ENCODE data around the gene TRIM2. TPM values are rescaled to one million over a fixed set of nuclear protein-coding genes. Genes with fewer than 3 reads are reported as not detected.

Gene TRIM2
- total RNA-seq, 4 donors from 2014 or later: 146 to 229 (median 192) TPM

DNA sequence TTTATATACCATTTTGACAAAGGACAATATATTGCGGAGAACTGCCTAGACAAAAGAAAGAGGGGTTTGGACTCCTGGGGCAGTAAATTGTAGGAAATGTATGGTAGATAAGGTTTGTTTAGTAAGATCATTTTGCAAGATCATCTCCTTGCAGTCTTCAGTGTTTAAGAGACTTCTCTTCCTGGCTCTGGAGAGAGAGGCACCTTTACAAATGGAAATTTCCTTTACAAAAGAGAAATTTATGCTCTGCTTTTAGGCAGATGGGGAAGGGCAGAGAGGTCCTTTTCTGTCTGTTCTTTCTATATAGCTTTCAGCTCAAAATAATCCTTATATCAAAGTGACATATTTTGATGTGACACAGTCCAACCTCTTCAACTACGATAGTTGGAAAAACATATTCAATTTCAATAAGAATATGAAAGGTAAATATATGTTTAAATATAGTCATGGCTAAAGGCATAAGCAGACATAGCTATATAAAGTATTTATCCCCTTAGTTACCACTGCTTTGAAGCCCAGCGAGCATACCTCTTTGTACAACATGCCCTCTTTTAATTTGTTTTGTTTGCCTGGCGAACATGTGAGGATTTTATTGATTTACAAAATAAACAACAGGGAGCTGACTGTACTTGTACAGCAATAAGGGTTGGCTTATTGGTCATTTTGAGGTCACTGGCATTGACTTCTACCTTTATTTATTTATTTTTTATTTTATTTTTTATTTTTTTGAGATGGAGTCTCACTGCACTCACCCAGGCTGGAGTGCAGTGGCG is 65.2 kb downstream of the TRIM2 start:
- DNase-seq: no peak
- intact Hi-C loops (cut with DNase I): no loop called here

DNA sequence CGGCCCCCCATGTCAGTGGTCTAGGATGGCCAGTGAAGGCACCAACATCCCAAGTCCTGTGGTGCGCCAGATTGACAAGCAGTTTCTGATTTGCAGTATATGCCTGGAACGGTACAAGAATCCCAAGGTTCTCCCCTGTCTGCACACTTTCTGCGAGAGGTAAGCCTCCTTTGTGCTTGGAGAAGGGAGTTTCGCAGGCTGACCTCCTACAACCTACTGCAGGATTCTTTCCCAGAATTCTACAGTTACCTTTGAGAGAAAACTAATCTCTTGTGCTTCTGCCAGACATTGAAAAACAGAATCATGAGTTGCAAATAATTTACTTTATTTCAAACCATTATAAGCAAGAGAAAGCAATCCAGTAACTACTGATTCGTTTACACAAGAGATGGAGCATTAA is 66.1 kb downstream of the TRIM2 start:
- Histone ChIP-seq H3K27me3 (no peaks in the 10 kb centered on the region), H3K36me3 (no peaks in the 10 kb centered on the region), H3K4me1 (peaks cover 68 to 70% of the 10 kb centered on the region in 2 donors), H3K27ac (peak overlapping the region; percentile 1 to 86 (median 85)), H3K4me3 (replicated peaks in 1 of 3) (no peak overlapping the region), H3K9me3 (no peaks in the 10 kb centered on the region)
- intact Hi-C loops (cut with DNase I): no loop called here
- 88 to 91% methylated on average over 6 of the region's 6 CpGs for WGBS, 2 donors
- no peak for DNase-seq
- no peak for TF ChIP-seq POLR2A (IDR thresholded peaks at IDR 0.05)
- TF ChIP-seq, protein P1, sequence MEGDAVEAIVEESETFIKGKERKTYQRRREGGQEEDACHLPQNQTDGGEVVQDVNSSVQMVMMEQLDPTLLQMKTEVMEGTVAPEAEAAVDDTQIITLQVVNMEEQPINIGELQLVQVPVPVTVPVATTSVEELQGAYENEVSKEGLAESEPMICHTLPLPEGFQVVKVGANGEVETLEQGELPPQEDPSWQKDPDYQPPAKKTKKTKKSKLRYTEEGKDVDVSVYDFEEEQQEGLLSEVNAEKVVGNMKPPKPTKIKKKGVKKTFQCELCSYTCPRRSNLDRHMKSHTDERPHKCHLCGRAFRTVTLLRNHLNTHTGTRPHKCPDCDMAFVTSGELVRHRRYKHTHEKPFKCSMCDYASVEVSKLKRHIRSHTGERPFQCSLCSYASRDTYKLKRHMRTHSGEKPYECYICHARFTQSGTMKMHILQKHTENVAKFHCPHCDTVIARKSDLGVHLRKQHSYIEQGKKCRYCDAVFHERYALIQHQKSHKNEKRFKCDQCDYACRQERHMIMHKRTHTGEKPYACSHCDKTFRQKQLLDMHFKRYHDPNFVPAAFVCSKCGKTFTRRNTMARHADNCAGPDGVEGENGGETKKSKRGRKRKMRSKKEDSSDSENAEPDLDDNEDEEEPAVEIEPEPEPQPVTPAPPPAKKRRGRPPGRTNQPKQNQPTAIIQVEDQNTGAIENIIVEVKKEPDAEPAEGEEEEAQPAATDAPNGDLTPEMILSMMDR (IDR thresholded peaks at IDR 0.05): no peak

More for the DNA sequence above, 65.2 kb downstream of the TRIM2 start:
- Histone ChIP-seq H3K27ac (peak overlapping the region; percentile 85 to 87 (median 86)), H3K4me3 (replicated peaks in 1 of 3) (no peak overlapping the region), H3K4me1 (peaks cover 66 to 70% of the 10 kb centered on the region in 2 donors), H3K27me3 (no peaks in the 10 kb centered on the region), H3K9me3 (no peaks in the 10 kb centered on the region), H3K36me3 (no peaks in the 10 kb centered on the region)
- WGBS, 2 donors: 85 to 88% methylated on average over 5 of the region's 5 CpGs
- TF ChIP-seq, protein P1 (IDR thresholded peaks at IDR 0.05): no peak
- TF ChIP-seq POLR2A (IDR thresholded peaks at IDR 0.05): no peak

DNA sequence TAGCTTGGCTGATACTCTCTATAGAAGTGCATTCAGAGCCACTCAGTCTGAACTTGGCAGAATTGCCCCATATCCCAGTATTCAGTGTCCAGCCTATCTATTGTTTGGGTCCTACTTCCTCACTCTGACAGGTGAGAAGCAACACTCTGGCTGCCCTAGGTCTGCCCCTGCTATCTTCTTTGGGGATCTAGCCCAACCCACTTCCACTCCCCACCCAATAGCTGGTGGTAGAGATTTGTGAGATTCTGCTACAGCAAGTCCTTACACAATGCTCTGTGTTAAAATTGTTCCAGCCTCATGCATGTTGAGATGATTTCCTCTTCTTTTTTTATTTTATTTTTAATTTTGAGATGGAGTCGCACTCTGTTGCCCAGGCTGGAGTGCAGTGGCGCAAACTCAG is 67.6 kb downstream of the TRIM2 start:
- WGBS, 2 donors: 93 to 97% methylated on average over 2 of the region's 2 CpGs
- Histone ChIP-seq H3K27ac (peak overlapping the region in 2 of 3 donors; percentile 24 to 31), H3K36me3 (no peaks in the 10 kb centered on the region), H3K27me3 (no peaks in the 10 kb centered on the region), H3K4me3 (replicated peaks in 1 of 3) (no peak overlapping the region), H3K9me3 (no peaks in the 10 kb centered on the region), H3K4me1 (peaks cover 72 to 75% of the 10 kb centered on the region in 2 donors)
- intact Hi-C loops (cut with DNase I): no loop called here
- no peak for DNase-seq
- TF ChIP-seq, protein P1 (IDR thresholded peaks at IDR 0.05): no peak
- TF ChIP-seq POLR2A (IDR thresholded peaks at IDR 0.05): no peak

DNA sequence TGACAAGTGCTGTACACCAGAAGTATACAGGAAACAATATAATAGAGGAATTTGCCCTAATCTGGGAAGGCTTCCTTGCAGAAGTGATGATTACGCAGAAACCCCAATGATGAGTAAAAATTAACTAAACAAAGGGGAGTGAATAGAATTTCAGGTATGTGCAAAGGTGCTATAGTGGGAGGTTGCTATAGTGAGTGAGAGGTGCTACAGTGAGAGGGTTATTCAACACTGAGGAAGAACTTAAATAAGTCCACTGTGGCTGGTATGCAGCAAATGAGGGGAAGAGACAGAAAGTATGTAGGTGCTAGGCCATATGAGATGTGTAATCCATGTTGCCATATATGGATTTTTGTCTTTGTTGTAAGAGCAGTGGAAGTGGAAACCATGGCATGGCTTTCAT is 69.5 kb downstream of the TRIM2 start:
- WGBS, 2 donors: 96 to 98% methylated on average over 1 of the region's 1 CpG
- no peak for DNase-seq

DNA sequence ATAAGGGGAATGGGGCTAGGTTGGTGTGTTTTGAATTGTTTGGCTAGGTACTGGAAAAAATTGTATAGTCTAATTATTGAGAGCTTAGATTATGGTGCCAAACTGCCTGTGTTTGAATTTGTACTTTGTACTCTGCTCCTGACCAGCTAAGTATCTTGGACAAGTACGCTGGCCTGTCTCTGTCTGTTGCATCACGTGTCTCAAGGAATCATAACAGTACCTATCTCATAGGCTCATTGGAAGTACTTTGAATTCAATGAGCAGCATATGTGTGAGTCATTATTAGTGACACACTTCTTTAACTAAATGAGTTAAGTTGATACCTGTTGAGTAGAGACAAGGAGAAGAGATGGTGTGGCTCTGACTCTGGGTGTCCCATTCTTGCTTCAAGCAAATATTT is 70.7 kb downstream of the TRIM2 start:
- no peaks in the 10 kb centered on the region for H3K9me3 ChIP-seq
- TF ChIP-seq POLR2A (IDR thresholded peaks at IDR 0.05): no peak
- TF ChIP-seq, protein P1 (IDR thresholded peaks at IDR 0.05): no peak
- H3K36me3 ChIP-seq: no peaks in the 10 kb centered on the region
- 24 to 34% methylated on average over 2 of the region's 2 CpGs for WGBS, 2 donors
- H3K27me3 ChIP-seq: no peaks in the 10 kb centered on the region
- peak overlapping the region; percentile 74 to 83 (median 81) for H3K27ac ChIP-seq
- intact Hi-C loops (cut with DNase I): no loop called here
- no peak overlapping the region for H3K4me3 ChIP-seq (replicated peaks in 1 of 3)
- H3K4me1 ChIP-seq: peaks cover 59 to 65% of the 10 kb centered on the region in 2 donors
- DNase-seq: peak; percentile 42 to 45

More for the DNA sequence above, 69.5 kb downstream of the TRIM2 start:
- no peaks in the 10 kb centered on the region for H3K36me3 ChIP-seq
- H3K9me3 ChIP-seq: no peaks in the 10 kb centered on the region
- H3K27ac ChIP-seq: peak overlapping the region; percentile 74 to 83 (median 81)
- no peak for TF ChIP-seq POLR2A (IDR thresholded peaks at IDR 0.05)
- TF ChIP-seq, protein P1 (IDR thresholded peaks at IDR 0.05): no peak
- intact Hi-C loops (cut with DNase I): no loop called here
- no peaks in the 10 kb centered on the region for H3K27me3 ChIP-seq
- H3K4me3 ChIP-seq (replicated peaks in 1 of 3): no peak overlapping the region
- peaks cover 71 to 77% of the 10 kb centered on the region in 2 donors for H3K4me1 ChIP-seq

Data from thyroid gland (tissue), 4 donors.